Calu3 (cell line): ENCODE results near the gene KSR2. TPM values are rescaled to one million over a fixed set of nuclear protein-coding genes. Genes with fewer than 3 reads are reported as not detected.

Experiments
- BruUV-seq: library from RNA; stranded (reverse); fragments of 400-500 nt; replicated peaks from 2 replicates; lab custom pipeline; 2021; lab: Mats Ljungman, UMichigan
- CTCF ChIA-PET: fragments of 300-600 bp; sonication (Branson Sonifier 250); formaldehyde crosslinking; loops from one replicate; lab custom pipeline; 2022; ENCODE audit warnings: antibody characterized with exemption; lab: Charles Lee
- DNase-seq: peaks from one replicate; pipeline ENCODE4 v3.0.0; 2022
- H3K27ac Mint-ChIP-seq: one replicate; pipeline ENCODE4 v1.8.0; 2022; ENCODE audit warnings: mixed read lengths; ENCODE audit not compliant: unreplicated experiment
- H3K27me3 Mint-ChIP-seq: one replicate; pipeline ENCODE4 v1.8.0; 2022; ENCODE audit warnings: mixed read lengths; ENCODE audit not compliant: unreplicated experiment
- H3K36me3 Mint-ChIP-seq: one replicate; pipeline ENCODE4 v1.8.0; 2022; ENCODE audit warnings: mild to moderate bottlenecking, moderate library complexity, mixed read lengths; ENCODE audit not compliant: insufficient read depth, unreplicated experiment
- H3K4me1 Mint-ChIP-seq: one replicate; pipeline ENCODE4 v1.8.0; 2022; ENCODE audit warnings: mild to moderate bottlenecking, low read depth, mixed read lengths; ENCODE audit not compliant: unreplicated experiment
- H3K4me3 Mint-ChIP-seq: one replicate; pipeline ENCODE4 v1.8.0; 2022; ENCODE audit warnings: mild to moderate bottlenecking, low read depth, moderate library complexity, mixed read lengths; ENCODE audit not compliant: unreplicated experiment
- H3K9me3 Mint-ChIP-seq: one replicate; pipeline ENCODE4 v1.8.0; 2022; ENCODE audit warnings: low read depth, mixed read lengths; ENCODE audit not compliant: unreplicated experiment
- CTCF ChIP-seq: fragments of 200-600 bp; IDR thresholded peaks from one replicate; pipeline ENCODE4 v1.8.0; 2022; ENCODE audit warnings: antibody characterized with exemption; ENCODE audit not compliant: unreplicated experiment
- intact Hi-C: fragments of 100-400 bp; cut with micrococcal nuclease; formaldehyde crosslinking; loops from one replicate; pipeline ENCODE4 v1.10.0; 2022; ENCODE audit not compliant: unreplicated experiment
- total RNA-seq: library from RNA; stranded (reverse); gene quantifications from 2 replicates; pipeline ENCODE4 v1.2.3, GENCODE V29; 2022

Gene KSR2
- total RNA-seq, 1 experiment from 2014 or later: 1.9 TPM

- no peaks in the 10 kb centered on the region for H3K9me3 Mint-ChIP-seq
- no TSS peak for BruUV-seq
- no peak overlapping the region for H3K4me3 Mint-ChIP-seq
- no peaks in the 10 kb centered on the region for H3K4me1 Mint-ChIP-seq
- intact Hi-C loops: no loop called here
- no peak overlapping the region for H3K27ac Mint-ChIP-seq
- CTCF ChIA-PET: no interaction called here
- peaks cover 52% of the 10 kb centered on the region for H3K27me3 Mint-ChIP-seq
- TF ChIP-seq CTCF: no peak
- H3K36me3 Mint-ChIP-seq: no peaks in the 10 kb centered on the region
- no peak for DNase-seq
These were observed 435.1 kb downstream of the KSR2 start for GRCh38 chr12:117533687-117534086.

- no peaks in the 10 kb centered on the region for H3K36me3 Mint-ChIP-seq
- no peaks in the 10 kb centered on the region for H3K4me1 Mint-ChIP-seq
- H3K4me3 Mint-ChIP-seq: no peak overlapping the region
- H3K27me3 Mint-ChIP-seq: peaks cover 69% of the 10 kb centered on the region
- TF ChIP-seq CTCF: no peak
- CTCF ChIA-PET: no interaction called here
- intact Hi-C loops: no loop called here
- DNase-seq: no peak
- H3K27ac Mint-ChIP-seq: no peak overlapping the region
- no TSS peak for BruUV-seq
- no peaks in the 10 kb centered on the region for H3K9me3 Mint-ChIP-seq
These were observed 438.0 kb downstream of the KSR2 start for GRCh38 chr12:117530796-117531195.

GRCh38 chr12:117528538-117528937 is 440.3 kb downstream of the KSR2 start:
- H3K4me1 Mint-ChIP-seq: no peaks in the 10 kb centered on the region
- H3K4me3 Mint-ChIP-seq: no peak overlapping the region
- CTCF ChIA-PET: no interaction called here
- TF ChIP-seq CTCF: no peak
- peaks cover 53% of the 10 kb centered on the region for H3K27me3 Mint-ChIP-seq
- BruUV-seq: no TSS peak
- no peaks in the 10 kb centered on the region for H3K36me3 Mint-ChIP-seq
- H3K27ac Mint-ChIP-seq: no peak overlapping the region
- intact Hi-C loops: no loop called here
- DNase-seq: no peak
- H3K9me3 Mint-ChIP-seq: no peaks in the 10 kb centered on the region

GRCh38 chr12:117527479-117527855 is 441.3 kb downstream of the KSR2 start:
- intact Hi-C loops: no loop called here
- CTCF ChIA-PET: no interaction called here
- no peak for TF ChIP-seq CTCF
- DNase-seq: no peak
- no peaks in the 10 kb centered on the region for H3K36me3 Mint-ChIP-seq
- BruUV-seq: no TSS peak
- H3K4me3 Mint-ChIP-seq: no peak overlapping the region
- H3K9me3 Mint-ChIP-seq: no peaks in the 10 kb centered on the region
- no peak overlapping the region for H3K27ac Mint-ChIP-seq
- no peaks in the 10 kb centered on the region for H3K4me1 Mint-ChIP-seq
- peaks cover 43% of the 10 kb centered on the region for H3K27me3 Mint-ChIP-seq
